Esophagus squamous epithelium (tissue), 5 donors: ENCODE results near the gene GPC3. TPM values are rescaled to one million over a fixed set of nuclear protein-coding genes. Genes with fewer than 3 reads are reported as not detected.

Source experiments
- DNase-seq: peaks from one replicate; lab custom pipeline; 2025; lab: John Stamatoyannopoulos, UW
- H3K27ac ChIP-seq, 4 donors: fragments of 200-600 bp; sonication (generic); one replicate each; pipeline ENCODE4 v1.5.1; 2016 to 2019; ENCODE audit warnings: mild to moderate bottlenecking in 1 of 4
- H3K27me3 ChIP-seq, 4 donors: fragments of 200-600 bp; sonication (generic); 1 replicate in 3 of 4; 2 replicates in 1 of 4; pipeline versions ENCODE4 v1.5.1 to v1.6.0; 2017 to 2021; ENCODE audit warnings: antibody characterized with exemption in 1 of 4
- H3K36me3 ChIP-seq, 3 donors: fragments of 200-600 bp; sonication (generic); one replicate each; pipeline ENCODE4 v1.5.1; 2016 to 2019
- H3K4me1 ChIP-seq, 3 donors: fragments of 200-600 bp; sonication (generic); one replicate each; pipeline ENCODE4 v1.5.1; 2017 to 2019
- H3K4me3 ChIP-seq, 4 donors: fragments of 200-600 bp; sonication (generic); 1 replicate in 3 of 4; 2 replicates in 1 of 4; pipeline ENCODE4 v1.5.1; 2016 to 2019; ENCODE audit warnings: mild to moderate bottlenecking in 2 of 4, moderate library complexity in 1 of 4
- H3K9me3 ChIP-seq, 3 donors: fragments of 200-600 bp; sonication (generic); one replicate each; pipeline ENCODE4 v1.5.1; 2016 to 2019
- POLR2A ChIP-seq, 4 donors: fragments of 450-650 bp; IDR thresholded peaks; one replicate each; pipeline ENCODE4 v1.6.1; 2017; ENCODE audit warnings: antibody characterized with exemption in 4 of 4, mild to moderate bottlenecking in 4 of 4, moderate library complexity in 3 of 4
- WGBS, 2 donors: methylation state at CpG; one replicate each; pipeline ENCODE4 v1.1.5; 2018; 5-methylcytosine and 5-hydroxymethylcytosine counted together
- intact Hi-C: fragments of 100-400 bp; cut with DNase I; formaldehyde crosslinking; loops from one replicate; pipeline ENCODE4 v1.15.0; 2022
- total RNA-seq, 4 donors: library from RNA; depleted of rRNA; stranded (reverse); fragments of >200 nt; gene quantifications; one replicate each; pipeline ENCODE4 v1.1.0, GENCODE V29; 2016
- TF ChIP-seq, protein P1 (sequence below), 6 experiments: fragments of 450-650 bp in 4 of 6; fragments of 200-600 bp in 2 of 6; sonication (generic) in 2 of 6; IDR thresholded peaks; one replicate each; pipeline ENCODE4 v1.5.1; 2016 to 2019; ENCODE audit warnings: antibody characterized with exemption in 6 of 6, mild to moderate bottlenecking in 4 of 6, moderate library complexity in 4 of 6
- donor health status: DM: yes; HTN: yes; CAD: no.

GPC3 gene
- total RNA-seq, 4 donors from 2014 or later = 0.44 to 2.8 (median 1.7) TPM; not detected in 1

DNA sequence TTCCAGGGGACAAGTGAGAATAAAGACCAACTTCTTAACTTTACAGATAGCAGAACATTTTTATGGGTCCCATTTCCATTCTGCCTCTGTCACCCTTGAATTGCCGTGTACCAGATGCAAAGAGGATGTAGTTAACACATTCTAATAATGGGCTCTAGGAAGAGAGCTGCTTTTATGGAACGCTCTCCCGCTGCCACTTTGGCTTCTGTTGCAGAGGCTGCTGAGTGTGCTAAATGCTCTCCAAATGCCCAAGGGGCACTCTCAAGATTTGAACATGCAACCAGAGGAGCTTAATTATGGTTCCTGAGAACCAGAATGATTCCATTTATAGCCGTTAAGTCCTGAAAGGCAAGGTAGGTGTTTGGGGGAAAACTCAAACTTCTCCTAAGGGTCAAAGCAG, 28.1 kb upstream of the GPC3 start:
- no peak overlapping the region for H3K4me3 ChIP-seq
- no peak overlapping the region for H3K27ac ChIP-seq
- no peaks in the 10 kb centered on the region for H3K4me1 ChIP-seq
- no peak for DNase-seq
- H3K9me3 ChIP-seq = no peaks in the 10 kb centered on the region
- H3K36me3 ChIP-seq = no peaks in the 10 kb centered on the region
- no peaks in the 10 kb centered on the region for H3K27me3 ChIP-seq
- WGBS, 2 donors = 59 to 79% methylated on average over 3 to 4 of the region's 4 CpGs
- no peak for TF ChIP-seq POLR2A (IDR thresholded peaks at IDR 0.05)
- TF ChIP-seq, protein P1, sequence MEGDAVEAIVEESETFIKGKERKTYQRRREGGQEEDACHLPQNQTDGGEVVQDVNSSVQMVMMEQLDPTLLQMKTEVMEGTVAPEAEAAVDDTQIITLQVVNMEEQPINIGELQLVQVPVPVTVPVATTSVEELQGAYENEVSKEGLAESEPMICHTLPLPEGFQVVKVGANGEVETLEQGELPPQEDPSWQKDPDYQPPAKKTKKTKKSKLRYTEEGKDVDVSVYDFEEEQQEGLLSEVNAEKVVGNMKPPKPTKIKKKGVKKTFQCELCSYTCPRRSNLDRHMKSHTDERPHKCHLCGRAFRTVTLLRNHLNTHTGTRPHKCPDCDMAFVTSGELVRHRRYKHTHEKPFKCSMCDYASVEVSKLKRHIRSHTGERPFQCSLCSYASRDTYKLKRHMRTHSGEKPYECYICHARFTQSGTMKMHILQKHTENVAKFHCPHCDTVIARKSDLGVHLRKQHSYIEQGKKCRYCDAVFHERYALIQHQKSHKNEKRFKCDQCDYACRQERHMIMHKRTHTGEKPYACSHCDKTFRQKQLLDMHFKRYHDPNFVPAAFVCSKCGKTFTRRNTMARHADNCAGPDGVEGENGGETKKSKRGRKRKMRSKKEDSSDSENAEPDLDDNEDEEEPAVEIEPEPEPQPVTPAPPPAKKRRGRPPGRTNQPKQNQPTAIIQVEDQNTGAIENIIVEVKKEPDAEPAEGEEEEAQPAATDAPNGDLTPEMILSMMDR (IDR thresholded peaks at IDR 0.05) = no peak
- intact Hi-C loops = no loop called here

DNA sequence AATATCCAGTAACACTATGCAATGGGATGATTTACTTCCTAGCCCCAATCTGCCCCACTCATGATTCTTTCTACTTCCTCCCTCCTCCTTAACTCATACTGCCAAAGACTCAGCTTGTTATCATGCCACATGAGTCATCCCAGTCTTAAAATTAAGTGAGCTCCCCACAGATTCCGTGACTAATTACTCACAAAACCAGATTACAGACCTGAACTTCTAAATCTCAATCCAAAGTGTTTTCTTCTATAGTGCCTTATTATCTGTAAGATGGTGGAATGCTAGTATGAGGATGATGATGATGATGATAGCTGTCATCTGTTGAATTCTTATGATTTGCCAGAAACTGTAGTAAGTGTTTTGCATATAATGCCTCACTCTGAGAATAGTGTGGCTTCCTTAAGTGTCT, 27.7 kb upstream of the GPC3 start:
- Histone ChIP-seq H3K27me3 (no peaks in the 10 kb centered on the region), H3K4me3 (no peak overlapping the region), H3K36me3 (no peaks in the 10 kb centered on the region), H3K9me3 (no peaks in the 10 kb centered on the region), H3K27ac (no peak overlapping the region), H3K4me1 (no peaks in the 10 kb centered on the region)
- TF ChIP-seq, protein P1 (IDR thresholded peaks at IDR 0.05) = no peak
- no peak for TF ChIP-seq POLR2A (IDR thresholded peaks at IDR 0.05)
- intact Hi-C loops = no loop called here
- DNase-seq = no peak
- WGBS, 2 donors = 13 to 46% methylated on average over 1 of the region's 1 CpG

DNA sequence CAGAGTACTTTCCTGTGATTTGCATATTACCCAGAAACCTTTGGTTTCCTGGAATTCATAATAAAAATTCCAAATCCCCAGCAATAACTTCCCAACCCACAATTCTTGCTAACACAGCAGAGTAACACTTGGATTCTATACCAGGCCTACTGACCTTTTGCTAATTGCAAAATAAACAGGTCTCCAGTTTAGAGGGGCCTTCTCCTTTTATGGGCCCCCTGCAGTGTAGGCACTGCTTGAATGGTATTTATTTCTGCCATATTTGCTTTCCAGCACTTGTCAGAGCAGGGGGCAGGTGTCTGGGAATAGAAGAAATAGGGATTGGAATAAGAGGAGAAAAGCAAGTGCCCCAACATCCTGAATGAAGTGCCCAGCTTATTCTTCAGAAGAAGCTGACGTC, 25.3 kb upstream of the GPC3 start:
- DNase-seq = no peak
- TF ChIP-seq POLR2A (IDR thresholded peaks at IDR 0.05) = no peak
- TF ChIP-seq, protein P1 (IDR thresholded peaks at IDR 0.05) = no peak
- Histone ChIP-seq H3K27ac (no peak overlapping the region), H3K4me3 (no peak overlapping the region), H3K36me3 (no peaks in the 10 kb centered on the region), H3K27me3 (no peaks in the 10 kb centered on the region), H3K4me1 (no peaks in the 10 kb centered on the region), H3K9me3 (no peaks in the 10 kb centered on the region)
- intact Hi-C loops = no loop called here
- WGBS, 2 donors = 47 to 75% methylated on average over 1 of the region's 1 CpG

DNA sequence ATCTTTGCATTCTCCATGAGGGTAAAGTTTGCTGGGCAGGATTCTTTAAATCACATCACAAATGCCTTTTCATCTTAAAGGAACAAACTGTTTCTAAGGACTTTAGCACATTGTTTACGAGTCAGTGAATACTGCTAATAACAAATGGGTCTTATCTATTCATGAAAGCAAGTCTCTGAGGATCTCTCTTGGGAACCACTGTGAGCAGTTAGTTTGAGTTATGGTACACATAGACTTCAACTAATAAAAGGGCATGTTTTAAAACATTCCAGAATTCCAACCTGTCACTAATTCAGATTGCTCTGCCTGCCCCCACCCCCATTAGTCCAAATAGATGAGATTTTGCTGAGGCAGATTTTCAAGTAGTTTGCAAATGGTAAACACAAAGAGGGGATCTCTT, 22.3 kb upstream of the GPC3 start:
- no peaks in the 10 kb centered on the region for H3K9me3 ChIP-seq
- no peaks in the 10 kb centered on the region for H3K27me3 ChIP-seq
- TF ChIP-seq POLR2A (IDR thresholded peaks at IDR 0.05) = no peak
- TF ChIP-seq, protein P1 (IDR thresholded peaks at IDR 0.05) = no peak
- peaks cover 0 to 6% (median 0%) of the 10 kb centered on the region in 3 donors for H3K4me1 ChIP-seq
- no peak overlapping the region for H3K27ac ChIP-seq
- H3K4me3 ChIP-seq = no peak overlapping the region
- 54 to 88% methylated on average over 1 of the region's 1 CpG for WGBS, 2 donors
- no peak for DNase-seq
- intact Hi-C loops = no loop called here
- H3K36me3 ChIP-seq = no peaks in the 10 kb centered on the region

DNA sequence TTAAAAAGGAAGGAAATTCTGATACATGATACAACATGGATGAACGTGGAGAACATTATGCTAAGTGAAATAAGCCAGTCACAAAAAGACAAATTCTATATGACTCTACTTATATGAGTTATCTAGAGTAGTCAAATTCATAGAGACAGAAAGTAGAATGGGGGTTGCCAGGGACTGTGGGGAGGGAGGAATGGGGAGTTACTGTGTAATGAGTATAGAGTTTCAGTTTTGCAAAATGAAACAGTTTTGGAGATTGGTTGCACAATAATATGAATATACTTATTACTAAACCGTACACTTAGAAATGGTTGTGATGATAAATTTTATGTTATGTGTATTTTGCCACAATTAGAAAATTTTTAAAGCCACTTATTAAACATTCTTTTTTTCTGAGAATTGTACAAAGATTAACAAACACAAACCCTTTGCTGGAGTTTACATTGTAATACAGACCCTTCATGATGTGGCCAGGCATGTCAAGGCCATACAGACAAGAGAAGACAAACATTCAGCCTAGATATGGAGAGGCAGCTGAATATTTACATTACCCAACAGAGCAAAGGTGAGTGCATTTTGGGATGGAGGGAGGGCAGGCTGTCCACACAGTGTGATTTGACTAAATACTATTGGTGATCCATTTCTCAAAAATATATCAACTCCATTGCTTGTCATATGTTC, 21.2 kb upstream of the GPC3 start:
- no peak for TF ChIP-seq POLR2A (IDR thresholded peaks at IDR 0.05)
- TF ChIP-seq, protein P1 (IDR thresholded peaks at IDR 0.05) = no peak
- Histone ChIP-seq H3K36me3 (no peaks in the 10 kb centered on the region), H3K9me3 (no peaks in the 10 kb centered on the region), H3K27ac (no peak overlapping the region), H3K4me1 (peaks cover 0 to 6% (median 0%) of the 10 kb centered on the region in 3 donors), H3K27me3 (no peaks in the 10 kb centered on the region), H3K4me3 (no peak overlapping the region)
- WGBS, 2 donors = 36 to 65% methylated on average over 2 of the region's 2 CpGs
- intact Hi-C loops = no loop called here
- DNase-seq = no peak
